Glomerular visceral epithelial cell (primary cell): ENCODE measurements around the gene HOXB3.

Source experiments
- DNase-seq: peaks from one replicate; pipeline ENCODE4 v3.0.0-alpha.2; 2016; ENCODE audit errors: extremely low spot score

The HOXB3 gene

GRCh38 chr17:48586355-48587258 lies 3.4 kb downstream of the HOXB3 start:
- DNase-seq, result peak; percentile 59

GRCh38 chr17:48584223-48584741 lies 5.8 kb downstream of the HOXB3 start:
- no peak for DNase-seq

- DNase-seq, result no peak
Measured at GRCh38 chr17:48583708-48584222, 6.3 kb downstream of the HOXB3 start.

GRCh38 chr17:48582750-48583069 lies 7.3 kb downstream of the HOXB3 start:
- no peak for DNase-seq

- DNase-seq, result peak; percentile 51
Measured at GRCh38 chr17:48579760-48580554, 10.1 kb downstream of the HOXB3 start.

GRCh38 chr17:48579471-48579759 lies 10.6 kb downstream of the HOXB3 start:
- no peak for DNase-seq

GRCh38 chr17:48578616-48579470 lies 11.2 kb downstream of the HOXB3 start:
- DNase-seq, result no peak

- DNase-seq, result peak; percentile 81
Measured at GRCh38 chr17:48577946-48578615, 12.0 kb downstream of the HOXB3 start, which contains the start of gene HOXB4. Gene HOXB4, minus strand, starts transcription at chr17:48578350. Its CDS starts 31 bp downstream, at chr17:48578319.

GRCh38 chr17:48577330-48577945 lies 12.6 kb downstream of the HOXB3 start:
- DNase-seq, result no peak

- DNase-seq, result peak; percentile 78
Measured at GRCh38 chr17:48576479-48577309, 13.3 kb downstream of the HOXB3 start.

GRCh38 chr17:48575673-48576478 lies 14.2 kb downstream of the HOXB3 start:
- DNase-seq, result no peak

- no peak for DNase-seq
Measured at GRCh38 chr17:48575066-48575582, 14.9 kb downstream of the HOXB3 start.

- DNase-seq, result no peak
Measured at GRCh38 chr17:48574505-48575065, 15.5 kb downstream of the HOXB3 start.

GRCh38 chr17:48571826-48572417 lies 18.1 kb downstream of the HOXB3 start:
- no peak for DNase-seq

- no peak for DNase-seq
Measured at GRCh38 chr17:48571024-48571818, 18.8 kb downstream of the HOXB3 start.

GRCh38 chr17:48570325-48571023 lies 19.6 kb downstream of the HOXB3 start:
- DNase-seq, result no peak
